ENCODE data around the gene SLX4IP. TPM values are rescaled to one million over a fixed set of nuclear protein-coding genes. Genes with fewer than 3 reads are reported as not detected.
"Not testable (repeated sequence)": the region's sequence is repeated elsewhere in the genome, so short reads cannot be mapped to it uniquely, and the experiment has no call there.

Gene SLX4IP
- total RNA-seq, 2 experiments from 2014 or later = 1.6 to 1.8 TPM

GRCh38 chr20:10415013-10415650 lies 20.0 kb upstream of the SLX4IP start:
- DNase-seq = no peak
- H3K4me3 ChIP-seq (ENCODE audit: low read length) = no peak overlapping the region
- Mint-ChIP-seq H3K27me3 (no peaks in the 10 kb centered on the region), H3K36me3 (ENCODE audit: low read depth) (peaks cover 64% of the 10 kb centered on the region), H3K4me3 (no peak overlapping the region), H3K27ac (no peak overlapping the region), H3K4me1 (ENCODE audit: low read depth) (peaks cover 7% of the 10 kb centered on the region), H3K9me3 (no peaks in the 10 kb centered on the region)
- no peak for ATAC-seq (ENCODE audit: poor library complexity)
- no peak overlapping the region for H3K27ac ChIP-seq (ENCODE audit: low read depth in 1 of 2, low read length in 2 of 2)
- TF ChIP-seq CTCF (IDR thresholded peaks at IDR 0.05) = no peak
- no peaks in the 10 kb centered on the region for H3K9me3 ChIP-seq (ENCODE audit: control insufficient read depth in 1 of 2, insufficient read depth in 1 of 2, low read length in 2 of 2)
- intact Hi-C loops (cut with DNase I, micrococcal nuclease) = no loop called here
- POLR2A ChIA-PET = no interaction called here
- H3K4me1 ChIP-seq (ENCODE audit: insufficient read depth, low read length) = no peaks in the 10 kb centered on the region
- CTCF ChIA-PET = no interaction called here
- peaks cover 31% of the 10 kb centered on the region for H3K36me3 ChIP-seq (ENCODE audit: insufficient read depth, low read length)
- H3K27me3 ChIP-seq (ENCODE audit: control insufficient read depth in 1 of 2, insufficient read depth in 2 of 2, low read length in 2 of 2) = no peaks in the 10 kb centered on the region

- peaks cover 35% of the 10 kb centered on the region for H3K36me3 ChIP-seq (ENCODE audit: insufficient read depth, low read length)
- CTCF ChIA-PET; DNase-seq; H3K4me3 Mint-ChIP-seq; H3K27me3 ChIP-seq (ENCODE audit: control insufficient read depth in 1 of 2, insufficient read depth in 2 of 2, low read length in 2 of 2); H3K4me3 ChIP-seq (ENCODE audit: low read length); H3K27ac ChIP-seq (ENCODE audit: low read depth in 1 of 2, low read length in 2 of 2); H3K9me3 ChIP-seq (ENCODE audit: control insufficient read depth in 1 of 2, insufficient read depth in 1 of 2, low read length in 2 of 2); H3K9me3 Mint-ChIP-seq; H3K27ac Mint-ChIP-seq; intact Hi-C loops (cut with DNase I, micrococcal nuclease); ATAC-seq (ENCODE audit: poor library complexity); H3K4me1 ChIP-seq (ENCODE audit: insufficient read depth, low read length); H3K27me3 Mint-ChIP-seq; POLR2A ChIA-PET: not testable (repeated sequence)
- peaks cover 66% of the 10 kb centered on the region for H3K36me3 Mint-ChIP-seq (ENCODE audit: low read depth)
- peaks cover 17% of the 10 kb centered on the region for H3K4me1 Mint-ChIP-seq (ENCODE audit: low read depth)
Observed at GRCh38 chr20:10417218-10417617, 17.9 kb upstream of the SLX4IP start.

GRCh38 chr20:10419550-10420133 lies 15.5 kb upstream of the SLX4IP start:
- Histone ChIP-seq H3K4me1 (ENCODE audit: insufficient read depth, low read length) (no peaks in the 10 kb centered on the region), H3K27me3 (ENCODE audit: control insufficient read depth in 1 of 2, insufficient read depth in 2 of 2, low read length in 2 of 2) (no peaks in the 10 kb centered on the region), H3K4me3 (ENCODE audit: low read length) (no peak overlapping the region), H3K27ac (ENCODE audit: low read depth in 1 of 2, low read length in 2 of 2) (no peak overlapping the region), H3K9me3 (ENCODE audit: control insufficient read depth in 1 of 2, insufficient read depth in 1 of 2, low read length in 2 of 2) (no peaks in the 10 kb centered on the region), H3K36me3 (ENCODE audit: insufficient read depth, low read length) (peaks cover 24% of the 10 kb centered on the region)
- no peak for ATAC-seq (ENCODE audit: poor library complexity)
- Mint-ChIP-seq H3K27ac (no peak overlapping the region), H3K27me3 (no peaks in the 10 kb centered on the region), H3K9me3 (no peaks in the 10 kb centered on the region), H3K4me3 (no peak overlapping the region), H3K4me1 (ENCODE audit: low read depth) (peaks cover 23% of the 10 kb centered on the region), H3K36me3 (ENCODE audit: low read depth) (peaks cover 51% of the 10 kb centered on the region)
- ChIA-PET CTCF (no interaction called here), POLR2A (no interaction called here)
- no peak for DNase-seq
- TF ChIP-seq CTCF (IDR thresholded peaks at IDR 0.05) = no peak
- intact Hi-C loops (cut with DNase I, micrococcal nuclease) = loop anchor here in 1 of 2 experiments (10.0 kb wide), 1 partner anchor 1015 kb away; no protein-coding TSS in a partner anchor

All from CD4-positive, alpha-beta T cell (primary cell).